B cell (primary cell): ENCODE data around the gene CUEDC2. TPM values are rescaled to one million over a fixed set of nuclear protein-coding genes. Genes with fewer than 3 reads are reported as not detected.
A peak's percentile ranks its signal among the peaks of the same experiment; 100 is the strongest.

Source experiments
- ATAC-seq: fragments of 200-7000 bp; cut with Tn5 transposase; one replicate; pipeline ENCODE4 v1.10.0; 2021; ENCODE audit warnings: low read depth, mild to moderate bottlenecking, moderate number of reproducible peaks, moderate library complexity
- CTCF ChIA-PET: fragments of 350-600 bp; sonication (Branson Sonifier 250); formaldehyde crosslinking; loops from one replicate; lab custom pipeline; 2021; ENCODE audit warnings: antibody characterized with exemption, inconsistent platforms; lab: Charles Lee
- POLR2A ChIA-PET: fragments of 350-600 bp; sonication (Branson Sonifier 250); formaldehyde crosslinking; loops from one replicate; lab custom pipeline; 2021; ENCODE audit warnings: antibody characterized with exemption; lab: Charles Lee
- DNase-seq: peaks from one replicate; pipeline ENCODE4 v3.0.0; 2013
- H2AFZ ChIP-seq: 2 replicates; pipeline ENCODE4 v1.6.1; 2012; ENCODE audit warnings: mild to moderate bottlenecking, low read depth, low read length; ENCODE audit not compliant: insufficient read depth, poor library complexity, severe bottlenecking
- H3K27ac ChIP-seq, 2 donors: 1 replicate in 1 of 2; 2 replicates in 1 of 2; pipeline ENCODE4 v1.5.1; 2012 to 2013; ENCODE audit warnings: low read length in 2 of 2, mild to moderate bottlenecking in 2 of 2, moderate library complexity in 1 of 2
- H3K27me3 ChIP-seq, 4 experiments: fragments of 200-600 bp in 1 of 4; sonication (generic) in 1 of 4; replicated peaks in 1 of 4; 1 replicate in 2 of 4; 2 replicates in 2 of 4; pipeline versions ENCODE4 v1.6.1 to v1.7.0; 2013 to 2016; ENCODE audit warnings: low read length in 3 of 4, mild to moderate bottlenecking in 2 of 4, mixed read lengths in 1 of 4, moderate library complexity in 1 of 4; ENCODE audit not compliant: insufficient read depth in 4 of 4, control insufficient read depth in 3 of 4; ENCODE audit errors: control extremely low read depth in 1 of 4
- H3K36me3 ChIP-seq, 2 experiments: replicated peaks in 1 of 2; 1 replicate in 1 of 2; 2 replicates in 1 of 2; pipeline versions ENCODE4 v1.6.1 to v1.7.1; 2013; ENCODE audit warnings: low read length in 1 of 2; ENCODE audit not compliant: insufficient read depth in 2 of 2, control insufficient read depth in 1 of 2; ENCODE audit errors: control extremely low read depth in 1 of 2, extremely low read depth in 1 of 2
- H3K4me1 ChIP-seq, 2 donors: fragments of 200-600 bp in 1 of 2; sonication (generic) in 1 of 2; 1 replicate in 1 of 2; 2 replicates in 1 of 2; pipeline versions ENCODE4 v1.5.1 to v1.6.1; 2013 to 2017; ENCODE audit warnings: low read length in 2 of 2; ENCODE audit not compliant: control insufficient read depth in 2 of 2, insufficient read depth in 2 of 2
- H3K4me2 ChIP-seq: replicated peaks from 2 replicates; pipeline ENCODE3; 2012; ENCODE audit warnings: mild to moderate bottlenecking, low read depth, low read length; ENCODE audit not compliant: poor library complexity, severe bottlenecking
- H3K4me3 ChIP-seq, 5 experiments: fragments of 200-600 bp in 1 of 5; sonication (generic) in 1 of 5; 1 replicate in 3 of 5; 2 replicates in 2 of 5; pipeline versions ENCODE4 v1.5.1 to v1.7.0; 2011 to 2016; ENCODE audit warnings: low read length in 4 of 5, mild to moderate bottlenecking in 4 of 5, low read depth in 2 of 5, control low read depth in 1 of 5, moderate library complexity in 1 of 5; ENCODE audit not compliant: insufficient read depth in 1 of 5; ENCODE audit errors: control extremely low read depth in 1 of 5, extremely low read depth in 1 of 5
- H3K79me2 ChIP-seq: fragments of 200-600 bp; sonication (generic); one replicate; pipeline ENCODE4 v1.6.0; 2016; ENCODE audit warnings: low read length; ENCODE audit not compliant: control insufficient read depth, insufficient read depth
- H3K9ac ChIP-seq: fragments of 200-600 bp; sonication (generic); 2 replicates; pipeline ENCODE4 v1.6.1; 2017; ENCODE audit warnings: mild to moderate bottlenecking, low read length, moderate library complexity
- H3K9me3 ChIP-seq, 3 donors: one replicate each; pipeline versions ENCODE4 v1.6.1 to v1.7.1; 2013; ENCODE audit warnings: low read length in 2 of 3; ENCODE audit not compliant: control insufficient read depth in 2 of 3, insufficient read depth in 1 of 3; ENCODE audit errors: control extremely low read depth in 1 of 3
- H4K20me1 ChIP-seq: 2 replicates; pipeline ENCODE4 v1.6.0; 2012; ENCODE audit warnings: mild to moderate bottlenecking, low read length; ENCODE audit not compliant: insufficient read depth, control insufficient read depth, poor library complexity, severe bottlenecking
- H3K27ac Mint-ChIP-seq: one replicate; pipeline ENCODE4 v1.8.0; 2021; ENCODE audit warnings: mixed read lengths
- H3K27me3 Mint-ChIP-seq: one replicate; pipeline ENCODE4 v1.8.0; 2021; ENCODE audit warnings: mixed read lengths
- H3K4me1 Mint-ChIP-seq: one replicate; pipeline ENCODE4 v1.8.0; 2021; ENCODE audit warnings: mixed read lengths
- H3K4me3 Mint-ChIP-seq: one replicate; pipeline ENCODE4 v1.8.0; 2021; ENCODE audit warnings: mixed read lengths
- H3K9me3 Mint-ChIP-seq: one replicate; pipeline ENCODE4 v1.8.0; 2022; ENCODE audit warnings: mixed read lengths; ENCODE audit not compliant: insufficient read depth
- EZH2 ChIP-seq: IDR thresholded peaks from 2 replicates; pipeline ENCODE4 v1.6.1; 2012; ENCODE audit warnings: borderline replicate concordance, low read depth, mild to moderate bottlenecking, moderate library complexity, low read length; ENCODE audit not compliant: insufficient read depth, poor library complexity, severe bottlenecking
- WGBS: methylation state at CpG from one replicate; pipeline ENCODE4 v1.1.5; 2013; ENCODE audit warnings: missing lambda C conversion rate; ENCODE audit not compliant: insufficient coverage; 5-methylcytosine and 5-hydroxymethylcytosine counted together
- intact Hi-C: fragments of 100-400 bp; cut with micrococcal nuclease; formaldehyde crosslinking; loops from one replicate; pipeline ENCODE4 v1.10.0; 2022
- polyA plus RNA-seq: library from polyadenylated mRNA; depleted of rRNA; stranded (reverse); fragments of >200 nt; gene quantifications from 2 replicates; pipeline ENCODE4 v1.2.3, GENCODE V29; 2012
- total RNA-seq, 2 donors: library from RNA; stranded (reverse); fragments of 120-200 nt in 1 of 2; gene quantifications; 1 replicate in 1 of 2; 2 replicates in 1 of 2; pipeline versions ENCODE4 v1.2.3 to v1.2.4, GENCODE V29; 2013 to 2022
- TF ChIP-seq, protein P1 (sequence below): fragments of 200-600 bp; IDR thresholded peaks from one replicate; pipeline ENCODE4 v1.8.0; 2022; ENCODE audit warnings: antibody characterized with exemption, mild to moderate bottlenecking

Gene CUEDC2
- total and polyA plus RNA-seq, 2 donors (not counting 1 experiment from before 2014, with no cell fraction given): 35.6 to 49.4 TPM

DNA sequence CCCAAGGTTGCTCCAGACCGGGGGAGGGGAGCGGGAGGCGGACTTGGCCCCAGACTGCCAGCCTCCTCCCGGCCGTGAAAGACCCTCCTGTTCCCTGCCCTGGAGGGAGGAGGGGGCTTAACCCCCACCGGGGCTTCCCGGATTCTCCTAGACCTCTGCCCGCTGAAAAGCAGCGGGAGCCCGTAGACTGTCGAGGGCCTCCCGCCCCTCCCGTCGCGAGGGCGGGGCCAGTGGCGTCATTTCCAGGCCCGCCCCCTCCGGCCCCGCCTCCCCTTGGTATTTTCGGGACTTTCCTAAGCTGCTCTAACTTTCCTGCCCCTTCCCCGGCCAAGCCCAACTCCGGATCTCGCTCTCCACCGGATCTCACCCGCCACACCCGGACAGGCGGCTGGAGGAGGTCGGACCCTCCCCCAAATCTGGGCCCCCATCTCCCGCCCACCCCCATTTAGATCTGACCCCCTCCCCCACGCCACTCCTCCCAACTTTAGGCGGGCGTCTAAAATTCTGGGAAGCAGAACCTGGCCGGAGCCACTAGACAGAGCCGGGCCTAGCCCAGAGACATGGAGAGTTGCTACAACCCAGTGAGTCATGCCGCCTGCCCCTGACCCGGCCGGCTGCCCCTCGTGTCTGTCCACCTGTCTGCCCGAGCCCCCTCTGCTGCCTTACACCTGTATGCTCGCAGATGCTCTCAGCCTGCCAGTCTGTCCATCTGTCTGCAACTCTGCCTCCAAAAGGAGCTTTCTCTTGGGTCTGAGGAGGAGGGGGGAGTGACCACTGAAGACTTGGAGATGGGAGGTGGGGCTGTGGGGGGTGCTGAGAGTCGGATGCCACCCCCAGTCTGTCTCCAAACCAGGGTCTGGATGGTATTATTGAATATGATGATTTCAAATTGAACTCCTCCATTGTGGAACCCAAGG lies 36.7 kb downstream of the CUEDC2 start, which contains the start of gene NFKB2:
Gene NFKB2 (plus strand): TSS at position 306 of the 917 bp plus-strand sequence. CDS start 255 bp downstream, at position 561.
- Histone ChIP-seq H4K20me1 (peaks cover 55% of the 10 kb centered on the region), H3K4me2 (peak within 1 kb of the TSS; percentile 99), H2AFZ (no peak within 1 kb of the TSS), H3K27me3 (no peaks in the 10 kb centered on the region), H3K4me3 (peak within 1 kb of the TSS; percentile 86 to 100 (median 99)), H3K9ac (peak within 1 kb of the TSS; percentile 96), H3K79me2 (peaks cover 52% of the 10 kb centered on the region), H3K27ac (peak within 1 kb of the TSS; percentile 98 to 100), H3K9me3 (no peaks in the 10 kb centered on the region), H3K4me1 (peaks cover 40 to 56% of the 10 kb centered on the region in 2 donors), H3K36me3 (peaks cover 0 to 35% of the 10 kb centered on the region in 2 experiments)
- intact Hi-C loops: loop anchor here (1.0 to 2.0 kb wide), 3 partner anchors 167 to 251 kb away; partner anchors contain the start of gene NOLC1
- DNase-seq: peak; percentile 97
- H3K4me1 Mint-ChIP-seq: peaks cover 52% of the 10 kb centered on the region
- no peak for TF ChIP-seq EZH2
- TF ChIP-seq, protein P1, sequence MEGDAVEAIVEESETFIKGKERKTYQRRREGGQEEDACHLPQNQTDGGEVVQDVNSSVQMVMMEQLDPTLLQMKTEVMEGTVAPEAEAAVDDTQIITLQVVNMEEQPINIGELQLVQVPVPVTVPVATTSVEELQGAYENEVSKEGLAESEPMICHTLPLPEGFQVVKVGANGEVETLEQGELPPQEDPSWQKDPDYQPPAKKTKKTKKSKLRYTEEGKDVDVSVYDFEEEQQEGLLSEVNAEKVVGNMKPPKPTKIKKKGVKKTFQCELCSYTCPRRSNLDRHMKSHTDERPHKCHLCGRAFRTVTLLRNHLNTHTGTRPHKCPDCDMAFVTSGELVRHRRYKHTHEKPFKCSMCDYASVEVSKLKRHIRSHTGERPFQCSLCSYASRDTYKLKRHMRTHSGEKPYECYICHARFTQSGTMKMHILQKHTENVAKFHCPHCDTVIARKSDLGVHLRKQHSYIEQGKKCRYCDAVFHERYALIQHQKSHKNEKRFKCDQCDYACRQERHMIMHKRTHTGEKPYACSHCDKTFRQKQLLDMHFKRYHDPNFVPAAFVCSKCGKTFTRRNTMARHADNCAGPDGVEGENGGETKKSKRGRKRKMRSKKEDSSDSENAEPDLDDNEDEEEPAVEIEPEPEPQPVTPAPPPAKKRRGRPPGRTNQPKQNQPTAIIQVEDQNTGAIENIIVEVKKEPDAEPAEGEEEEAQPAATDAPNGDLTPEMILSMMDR: no peak
- H3K27ac Mint-ChIP-seq: peak within 1 kb of the TSS; percentile 99
- H3K27me3 Mint-ChIP-seq: no peaks in the 10 kb centered on the region
- CTCF ChIA-PET: interaction anchor here (0.8 to 8.8 kb wide), 10 partner anchors 10 to 165 kb away, joined by 3 to 108 read pairs (median 16); partner anchors contain the start of genes ACTR1A, C10orf95, CUEDC2 and FBXL15
- H3K9me3 Mint-ChIP-seq: no peaks in the 10 kb centered on the region
- POLR2A ChIA-PET: interaction anchor here (0.6 to 3.7 kb wide), 19 partner anchors 9 to 1942 kb away, joined by 3 to 38 read pairs (median 6); partner anchors contain the start of genes ACTR1A, C10orf95, CUEDC2 and FBXL15
- H3K4me3 Mint-ChIP-seq: peak within 1 kb of the TSS; percentile 95
- peak; percentile 35 for ATAC-seq
- WGBS: under 1% methylated on average over 36 of the region's 42 CpGs
